ENCODE results near the gene GPR146. TPM values are rescaled to one million over a fixed set of nuclear protein-coding genes. Genes with fewer than 3 reads are reported as not detected.

Gene GPR146
- total and polyA plus RNA-seq, 10 donors = 3.9 to 19.2 (median 10.1) TPM

GRCh38 chr7:1028044-1028770, 16.1 kb upstream of the GPR146 start:
- intact Hi-C loops (cut with DNase I; ENCODE audit: low total_unique reads) = no loop called here
- H3K27ac ChIP-seq = peak overlapping the region; percentile 66 to 88 (median 83)
- peak; percentile 95 for DNase-seq
- peak overlapping the region; percentile 56 to 97 (median 74) for H3K4me3 ChIP-seq
- H3K9me3 ChIP-seq = no peaks in the 10 kb centered on the region
- peaks cover 0 to 9% (median 0%) of the 10 kb centered on the region in 7 donors for H3K27me3 ChIP-seq (replicated peaks in 1 of 7)
- peaks cover 27 to 73% (median 61%) of the 10 kb centered on the region in 6 donors for H3K4me1 ChIP-seq
- peaks cover 0 to 22% (median 8%) of the 10 kb centered on the region in 6 donors for H3K36me3 ChIP-seq
- 0 to 2% (median 0%) methylated on average over 17 to 77 of the region's 77 CpGs for WGBS, 5 donors
- no peak for TF ChIP-seq CTCF (IDR thresholded peaks at IDR 0.05 in 8 of 11, conservative IDR thresholded peaks at IDR 0.05 in 3 of 11)
- TF ChIP-seq POLR2AphosphoS5 (IDR thresholded peaks at IDR 0.05) = peak; percentile 58 to 72 (median 70)

- Histone ChIP-seq H3K9me3 (no peaks in the 10 kb centered on the region), H3K4me1 (peaks cover 26 to 71% (median 56%) of the 10 kb centered on the region in 6 donors), H3K27me3 (replicated peaks in 1 of 7) (peaks cover 0 to 9% (median 0%) of the 10 kb centered on the region in 7 donors), H3K27ac (peak overlapping the region in 7 of 8 donors; percentile 79 to 88 (median 84)), H3K4me3 (peak overlapping the region in 5 of 8 donors; percentile 64 to 97 (median 77)), H3K36me3 (peaks cover 0 to 22% (median 8%) of the 10 kb centered on the region in 6 donors)
- intact Hi-C loops (cut with DNase I; ENCODE audit: low total_unique reads) = no loop called here
- WGBS, 5 donors = 55 to 71% (median 65%) methylated on average over 14 to 18 of the region's 18 CpGs
- TF ChIP-seq CTCF (IDR thresholded peaks at IDR 0.05 in 8 of 11, conservative IDR thresholded peaks at IDR 0.05 in 3 of 11) = no peak
- no peak for TF ChIP-seq POLR2A (IDR thresholded peaks at IDR 0.05)
- TF ChIP-seq POLR2AphosphoS5 (IDR thresholded peaks at IDR 0.05) = peak in 2 of 3 donors; percentile 2 to 28
- DNase-seq = peak; percentile 88
Measured at GRCh38 chr7:1028775-1029636, 15.3 kb upstream of the GPR146 start.

DNA sequence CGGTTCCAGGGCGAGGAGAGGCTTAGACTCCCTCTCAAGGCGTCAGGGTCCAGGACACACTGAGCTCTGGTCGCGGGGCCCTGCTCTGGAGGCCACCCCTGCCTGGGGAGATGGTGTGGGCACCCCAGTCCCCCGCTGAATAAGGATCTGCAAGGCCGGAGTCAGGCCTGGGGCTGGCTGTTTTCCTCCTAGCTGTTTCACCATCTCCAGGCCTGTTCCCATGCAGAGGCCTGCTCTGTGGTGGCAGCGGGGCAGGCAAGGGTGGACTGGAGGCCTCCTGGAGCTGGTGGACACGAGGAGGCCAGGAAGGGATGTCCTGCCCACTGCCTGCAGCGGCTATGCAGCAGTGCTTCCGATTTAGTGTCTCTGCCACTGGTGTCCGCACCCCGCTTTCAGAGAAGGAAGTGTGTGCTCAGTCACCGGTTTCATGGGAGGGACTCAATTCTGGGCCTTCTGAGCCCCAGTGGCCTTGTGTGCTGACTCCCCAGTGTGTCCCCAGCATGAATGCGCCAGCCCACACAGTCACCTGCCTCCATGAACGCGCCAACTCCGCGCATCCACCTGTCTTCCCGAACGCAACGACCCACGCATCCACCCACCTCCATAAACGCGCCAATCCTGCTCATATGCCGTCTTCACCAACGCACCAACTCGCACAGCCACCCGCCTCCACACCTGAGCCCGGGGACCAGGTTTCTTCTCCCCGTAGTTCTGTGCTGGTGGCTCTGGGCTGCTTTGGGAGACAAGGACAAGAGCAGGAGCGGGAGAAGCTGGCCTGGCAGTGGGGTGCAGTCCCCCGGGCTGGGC, 14.5 kb upstream of the GPR146 start:
- no peaks in the 10 kb centered on the region for H3K9me3 ChIP-seq
- DNase-seq = peak; percentile 75
- H3K4me1 ChIP-seq = peaks cover 25 to 64% (median 48%) of the 10 kb centered on the region in 6 donors
- H3K27ac ChIP-seq = peak overlapping the region in 5 of 8 donors; percentile 15 to 88 (median 82)
- WGBS, 5 donors = 88 to 96% (median 92%) methylated on average over 20 to 33 of the region's 33 CpGs
- peaks cover 0 to 9% (median 0%) of the 10 kb centered on the region in 7 donors for H3K27me3 ChIP-seq (replicated peaks in 1 of 7)
- no peak for TF ChIP-seq CTCF (IDR thresholded peaks at IDR 0.05 in 8 of 11, conservative IDR thresholded peaks at IDR 0.05 in 3 of 11)
- no peak for TF ChIP-seq POLR2AphosphoS5 (IDR thresholded peaks at IDR 0.05)
- TF ChIP-seq POLR2A (IDR thresholded peaks at IDR 0.05) = no peak
- intact Hi-C loops (cut with DNase I; ENCODE audit: low total_unique reads) = no loop called here
- no peak overlapping the region for H3K4me3 ChIP-seq
- H3K36me3 ChIP-seq = peaks cover 0 to 19% (median 8%) of the 10 kb centered on the region in 6 donors
